ENCODE measurements around the gene EPHA2.

- TF ChIP-seq EZH2 (IDR thresholded peaks at IDR 0.05; ENCODE audit: low read depth, unreplicated experiment): no peak
- no peak for TF ChIP-seq EZH2phosphoT487 (IDR thresholded peaks at IDR 0.05; ENCODE audit: unreplicated experiment)
- no peak for TF ChIP-seq CTCF (conservative IDR thresholded peaks at IDR 0.05; ENCODE audit: low read depth in 2 of 2)
- TF ChIP-seq POLR2AphosphoS5 (IDR thresholded peaks at IDR 0.05; ENCODE audit: low read depth): no peak
- TF ChIP-seq JUNB (IDR thresholded peaks at IDR 0.05; ENCODE audit: unreplicated experiment): no peak
- no peak for TF ChIP-seq REST (IDR thresholded peaks at IDR 0.05; ENCODE audit: unreplicated experiment)
- no peak for TF ChIP-seq STAT1 (IDR thresholded peaks at IDR 0.05; ENCODE audit: unreplicated experiment)
- no peak for TF ChIP-seq NANOG (IDR thresholded peaks at IDR 0.05; ENCODE audit: borderline replicate concordance)
- no peak for TF ChIP-seq ETS1 (IDR thresholded peaks at IDR 0.05)
- TF ChIP-seq CREB1 (CRISPR knock-in tag; IDR thresholded peaks at IDR 0.05; ENCODE audit: low read depth): no peak
- no peak for TF ChIP-seq ZNF114 (CRISPR knock-in tag; IDR thresholded peaks at IDR 0.05)
- TF ChIP-seq ZNF462 (CRISPR knock-in tag; IDR thresholded peaks at IDR 0.05): no peak
These were observed 24.5 kb upstream of the EPHA2 start for GRCh38 chr1:16180291-16180824.

Measured in GM23338 (cell line).